ENCODE results near the gene NIF3L1.

NIF3L1 gene

DNA sequence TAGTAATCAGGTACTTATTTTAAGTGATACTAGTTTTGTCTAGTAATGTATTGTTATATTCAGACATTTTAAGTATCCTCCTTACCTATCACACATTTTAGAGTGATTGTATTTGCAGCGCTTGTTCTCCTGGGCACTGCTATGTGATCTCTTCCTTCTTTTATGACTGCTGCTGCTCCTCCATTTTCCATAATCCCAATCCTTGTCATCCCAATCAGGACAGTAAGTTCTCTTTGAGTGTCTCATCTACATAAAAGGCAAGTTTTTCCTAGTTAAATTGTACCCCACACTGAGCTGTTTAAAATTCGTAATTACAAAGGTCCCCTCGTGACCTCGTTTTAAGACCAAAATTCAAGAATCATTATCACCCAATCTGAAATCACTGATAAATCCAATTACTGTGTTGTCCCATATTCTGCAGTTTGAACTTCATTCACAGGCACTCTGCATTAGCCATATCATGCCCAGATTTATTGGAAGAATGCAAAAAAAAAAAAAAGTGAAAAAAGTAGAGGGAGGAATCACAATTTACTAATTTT is 27.5 kb upstream of the NIF3L1 start:
- TF ChIP-seq, protein P1, sequence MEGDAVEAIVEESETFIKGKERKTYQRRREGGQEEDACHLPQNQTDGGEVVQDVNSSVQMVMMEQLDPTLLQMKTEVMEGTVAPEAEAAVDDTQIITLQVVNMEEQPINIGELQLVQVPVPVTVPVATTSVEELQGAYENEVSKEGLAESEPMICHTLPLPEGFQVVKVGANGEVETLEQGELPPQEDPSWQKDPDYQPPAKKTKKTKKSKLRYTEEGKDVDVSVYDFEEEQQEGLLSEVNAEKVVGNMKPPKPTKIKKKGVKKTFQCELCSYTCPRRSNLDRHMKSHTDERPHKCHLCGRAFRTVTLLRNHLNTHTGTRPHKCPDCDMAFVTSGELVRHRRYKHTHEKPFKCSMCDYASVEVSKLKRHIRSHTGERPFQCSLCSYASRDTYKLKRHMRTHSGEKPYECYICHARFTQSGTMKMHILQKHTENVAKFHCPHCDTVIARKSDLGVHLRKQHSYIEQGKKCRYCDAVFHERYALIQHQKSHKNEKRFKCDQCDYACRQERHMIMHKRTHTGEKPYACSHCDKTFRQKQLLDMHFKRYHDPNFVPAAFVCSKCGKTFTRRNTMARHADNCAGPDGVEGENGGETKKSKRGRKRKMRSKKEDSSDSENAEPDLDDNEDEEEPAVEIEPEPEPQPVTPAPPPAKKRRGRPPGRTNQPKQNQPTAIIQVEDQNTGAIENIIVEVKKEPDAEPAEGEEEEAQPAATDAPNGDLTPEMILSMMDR (IDR thresholded peaks at IDR 0.05; ENCODE audit: low read depth, low read length): no peak
- H3K4me3 ChIP-seq (ENCODE audit: low read depth, low read length): peak overlapping the region; percentile 94

DNA sequence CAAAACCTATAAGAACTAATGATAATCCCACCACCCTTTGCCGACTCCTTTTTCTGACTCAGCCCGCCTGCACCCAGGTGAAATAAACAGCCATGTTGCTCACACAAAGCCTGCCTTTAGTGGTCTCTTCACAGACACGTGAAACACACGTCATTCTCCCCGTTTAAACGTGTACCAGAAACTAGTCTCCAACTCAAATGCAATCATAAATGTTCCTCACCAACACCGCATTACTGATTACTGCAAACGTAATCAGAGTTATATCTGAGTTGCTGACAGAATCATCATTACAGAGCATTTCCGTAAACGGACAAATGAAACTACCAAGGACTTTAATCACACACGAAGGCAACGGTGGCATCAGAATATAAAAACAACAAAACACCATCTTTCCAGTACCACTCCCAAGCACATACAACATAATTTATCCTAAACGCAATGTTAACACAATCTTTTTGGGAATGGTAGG is 26.6 kb upstream of the NIF3L1 start:
- peak overlapping the region; percentile 94 for H3K4me3 ChIP-seq (ENCODE audit: low read depth, low read length)
- TF ChIP-seq, protein P1 (IDR thresholded peaks at IDR 0.05; ENCODE audit: low read depth, low read length): no peak

DNA sequence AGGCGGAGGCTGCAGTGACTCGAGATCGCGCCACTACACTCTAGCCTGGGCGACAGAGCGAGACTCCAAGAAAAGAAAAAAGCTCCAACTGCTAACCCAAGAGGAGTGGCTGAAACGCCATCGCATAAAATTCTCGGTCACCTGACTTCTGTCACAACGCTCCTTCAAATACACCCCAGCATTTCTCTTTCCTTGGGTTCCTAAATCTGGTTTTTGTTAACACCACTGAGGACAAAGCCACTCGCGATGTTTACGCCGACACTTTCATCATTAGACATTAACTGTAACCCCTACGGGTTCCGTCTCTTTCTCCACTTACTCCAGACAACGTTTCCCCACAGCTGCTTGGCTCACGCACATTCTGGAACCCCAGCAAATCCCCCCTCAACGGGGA is 25.4 kb upstream of the NIF3L1 start:
- TF ChIP-seq, protein P1 (IDR thresholded peaks at IDR 0.05; ENCODE audit: low read depth, low read length): no peak

DNA sequence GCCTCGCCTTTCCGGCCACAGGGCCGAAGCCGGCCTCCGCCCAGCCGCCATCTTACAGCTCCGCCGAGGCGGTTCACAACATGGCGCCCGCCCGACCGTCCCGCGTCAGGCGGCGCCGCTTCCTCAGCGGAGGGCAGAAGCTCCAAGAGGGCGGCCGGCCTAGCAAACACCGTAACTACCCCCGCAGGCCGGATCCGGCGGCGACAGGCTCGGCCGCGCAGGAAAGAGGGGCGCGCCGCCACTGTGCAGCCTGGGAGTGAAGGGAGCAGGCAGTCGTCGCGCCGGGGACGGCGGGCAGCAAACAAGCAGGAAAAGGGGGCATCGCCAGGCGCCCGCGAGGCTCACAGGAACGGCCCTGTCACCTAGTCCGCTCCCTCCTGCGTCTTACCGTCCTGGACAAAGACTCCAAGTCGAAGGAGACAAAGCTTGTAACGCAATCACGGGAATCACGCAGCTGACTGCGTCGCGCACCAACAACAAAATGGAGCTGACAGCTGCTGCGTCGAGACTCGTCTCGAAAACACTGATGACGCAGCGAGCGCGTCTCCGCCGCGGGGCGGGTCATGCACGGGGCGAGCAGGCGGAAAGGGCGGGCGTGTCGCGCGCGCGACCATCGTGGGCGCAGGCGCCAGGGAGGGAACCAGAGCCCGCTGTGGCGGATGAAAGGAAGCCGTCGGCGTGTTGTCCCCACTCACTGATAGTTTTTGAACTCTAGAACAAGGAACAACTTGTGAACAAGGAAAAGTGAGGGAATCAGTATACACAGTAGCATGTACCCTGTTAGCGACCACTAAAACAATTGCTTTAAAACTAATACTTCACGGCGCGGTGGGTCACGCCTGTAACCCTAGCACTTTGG is 24.8 kb upstream of the NIF3L1 start, which contains the start of gene CLK1:
CLK1 (minus strand) TSS at position 483 of the 859 bp plus-strand sequence. CDS start 2,796 bp downstream, outside the sequence.
- TF ChIP-seq, protein P1 (IDR thresholded peaks at IDR 0.05; ENCODE audit: low read depth, low read length): no peak
- H3K4me3 ChIP-seq (ENCODE audit: low read depth, low read length): peak within 1 kb of the TSS; percentile 94

More for the DNA sequence above, 25.4 kb upstream of the NIF3L1 start:
- peak overlapping the region; percentile 94 for H3K4me3 ChIP-seq (ENCODE audit: low read depth, low read length)

DNA sequence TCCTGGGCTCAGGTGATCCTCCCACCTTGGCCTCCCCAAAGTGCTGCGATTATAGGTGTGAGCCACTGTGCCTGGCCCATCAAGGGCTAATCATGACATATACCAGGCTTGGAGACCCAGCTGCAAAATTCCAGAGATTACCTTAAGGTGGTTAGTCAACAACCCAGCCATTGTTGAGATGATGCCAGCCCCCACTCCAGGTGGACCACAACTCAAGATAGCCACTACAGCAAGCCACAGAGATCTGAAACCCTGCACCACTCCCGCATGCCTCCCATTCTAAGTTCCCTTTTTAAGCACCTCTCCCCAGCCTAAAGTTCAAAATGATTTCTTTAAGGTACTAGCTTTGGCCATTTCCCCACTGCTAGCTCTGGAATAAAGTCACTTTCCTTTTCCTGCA is 20.2 kb upstream of the NIF3L1 start:
- H3K4me3 ChIP-seq (ENCODE audit: low read depth, low read length): no peak overlapping the region
- TF ChIP-seq, protein P1 (IDR thresholded peaks at IDR 0.05; ENCODE audit: low read depth, low read length): no peak

DNA sequence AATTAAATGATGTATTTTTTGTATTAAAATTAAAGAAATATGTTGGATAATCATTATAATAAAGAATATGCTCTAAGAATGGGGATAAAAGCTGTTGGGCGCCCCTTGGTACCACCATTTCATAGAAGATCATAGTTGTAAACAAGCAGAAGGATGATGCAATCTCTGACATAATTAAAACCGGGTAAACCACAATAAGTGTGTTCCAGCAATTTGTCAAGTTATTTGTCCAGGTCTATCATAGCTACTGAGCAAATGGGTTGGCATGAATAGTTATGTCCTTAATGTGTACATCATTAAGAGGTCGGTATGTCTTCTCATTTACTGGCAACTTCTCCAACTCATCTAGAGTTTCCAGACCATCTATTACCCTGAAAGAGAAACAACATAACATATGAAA is 18.0 kb upstream of the NIF3L1 start:
- no peak overlapping the region for H3K4me3 ChIP-seq (ENCODE audit: low read depth, low read length)
- TF ChIP-seq, protein P1 (IDR thresholded peaks at IDR 0.05; ENCODE audit: low read depth, low read length): no peak

DNA sequence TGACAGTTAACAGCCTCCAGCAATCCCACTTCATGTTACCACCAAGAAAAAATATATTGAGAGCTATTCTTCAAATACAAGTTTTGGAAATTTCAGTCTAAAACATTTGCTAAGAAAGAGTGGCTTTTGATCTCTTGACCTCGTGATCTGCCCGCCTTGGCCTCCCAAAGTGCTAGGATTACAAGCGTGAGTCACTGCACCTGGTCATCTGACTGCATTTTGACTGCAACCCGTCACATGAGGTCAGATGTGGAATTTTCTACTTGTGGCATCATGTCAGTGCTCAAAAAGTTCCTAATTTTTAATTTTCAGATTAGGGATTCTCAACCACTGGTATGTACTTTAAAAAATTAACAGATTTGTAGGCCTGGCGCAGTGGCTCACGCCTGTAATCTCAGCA is 15.6 kb upstream of the NIF3L1 start:
- H3K4me3 ChIP-seq (ENCODE audit: low read depth, low read length): no peak overlapping the region
- TF ChIP-seq, protein P1 (IDR thresholded peaks at IDR 0.05; ENCODE audit: low read depth, low read length): no peak
